Gastroesophageal sphincter (tissue), 4 donors: ENCODE results near the gene C5. TPM values are rescaled to one million over a fixed set of nuclear protein-coding genes. Genes with fewer than 3 reads are reported as not detected.
"Not testable (repeated sequence)": the region's sequence is repeated elsewhere in the genome, so short reads cannot be mapped to it uniquely, and the experiment has no call there.

ENCODE experiments used
- ATAC-seq: fragments of 150-250 bp; one replicate; pipeline ENCODE4 v1.9.1; 2016; ENCODE audit warnings: mild to moderate bottlenecking, moderate library complexity
- H3K27ac ChIP-seq, 4 donors: fragments of 200-600 bp; sonication (generic) in 3 of 4; 1 replicate in 3 of 4; 2 replicates in 1 of 4; pipeline ENCODE4 v1.5.1; 2016 to 2019
- H3K27me3 ChIP-seq: fragments of 200-600 bp; sonication (generic); one replicate; pipeline ENCODE4 v1.5.1; 2019
- H3K36me3 ChIP-seq, 2 donors: fragments of 200-600 bp; sonication (generic); one replicate each; pipeline ENCODE4 v1.5.1; 2019; ENCODE audit warnings: control low read depth in 1 of 2
- H3K4me1 ChIP-seq, 3 donors: fragments of 200-600 bp; sonication (generic); 1 replicate in 2 of 3; 2 replicates in 1 of 3; pipeline ENCODE4 v1.5.1; 2016 to 2019; ENCODE audit warnings: control low read depth in 2 of 3
- H3K4me3 ChIP-seq, 2 donors: fragments of 200-600 bp; sonication (generic); one replicate each; pipeline ENCODE4 v1.5.1; 2019; ENCODE audit warnings: mild to moderate bottlenecking in 1 of 2, moderate library complexity in 1 of 2
- H3K9me3 ChIP-seq, 3 donors: fragments of 200-600 bp; sonication (generic); one replicate each; pipeline ENCODE4 v1.5.1; 2017 to 2019; ENCODE audit warnings: control low read depth in 2 of 3
- CTCF ChIP-seq, 4 experiments: fragments of 200-600 bp in 2 of 4; fragments of 450-650 bp in 2 of 4; sonication (generic) in 1 of 4; IDR thresholded peaks; one replicate each; pipeline ENCODE4 v1.5.1; 2017 to 2019; ENCODE audit warnings: antibody characterized with exemption in 4 of 4, mild to moderate bottlenecking in 2 of 4, moderate library complexity in 2 of 4
- EP300 ChIP-seq: sonication (generic); formaldehyde crosslinking; IDR thresholded peaks from one replicate; pipeline ENCODE4 v1.6.1; 2017; ENCODE audit warnings: antibody characterized with exemption, mild to moderate bottlenecking
- POLR2A ChIP-seq, 2 donors: fragments of 450-650 bp; IDR thresholded peaks; one replicate each; pipeline ENCODE4 v1.6.1; 2017; ENCODE audit warnings: antibody characterized with exemption in 2 of 2, mild to moderate bottlenecking in 2 of 2, moderate library complexity in 1 of 2
- POLR2AphosphoS5 ChIP-seq: sonication (generic); formaldehyde crosslinking; IDR thresholded peaks from one replicate; pipeline ENCODE4 v1.6.1; 2017; ENCODE audit warnings: antibody characterized with exemption
- WGBS, 2 donors: methylation state at CpG; one replicate each; pipeline ENCODE4 v1.1.5; 2018; ENCODE audit warnings: low coverage in 1 of 2; 5-methylcytosine and 5-hydroxymethylcytosine counted together
- total RNA-seq, 4 donors: library from RNA; depleted of rRNA; stranded (reverse); fragments of >200 nt; gene quantifications; one replicate each; pipeline ENCODE4 v1.1.0, GENCODE V29; 2016

The C5 gene
- 1 to 10 TPM; 2.7 to 8.9 (median 6.3) TPM for total RNA-seq

GRCh38 chr9:121050128-121050988, at the start of gene C5:
C5 (minus strand) TSS chr9:121050275; CDS start chr9:121050246, 29 bp downstream.
- 69 to 85% methylated on average over 6 of the region's 6 CpGs for WGBS, 2 donors
- no peak for ATAC-seq
- peaks cover 0 to 7% of the 10 kb centered on the region in 2 donors for H3K36me3 ChIP-seq

GRCh38 chr9:121098567-121099198, 48.6 kb upstream of the C5 start:
- 53 to 91% methylated on average over 5 of the region's 5 CpGs for WGBS, 2 donors
- peaks cover 0 to 26% of the 10 kb centered on the region in 2 donors for H3K36me3 ChIP-seq
- H3K27ac ChIP-seq = no peak overlapping the region
- H3K4me1 ChIP-seq = no peaks in the 10 kb centered on the region
- TF ChIP-seq POLR2A (IDR thresholded peaks at IDR 0.05) (no peak), CTCF (IDR thresholded peaks at IDR 0.05) (no peak)
- ATAC-seq = no peak
- no peaks in the 10 kb centered on the region for H3K9me3 ChIP-seq
- no peaks in the 10 kb centered on the region for H3K27me3 ChIP-seq
- H3K4me3 ChIP-seq = no peak overlapping the region

More at GRCh38 chr9:121050128-121050988, at the start of gene C5:
- no peaks in the 10 kb centered on the region for H3K27me3 ChIP-seq
- no peaks in the 10 kb centered on the region for H3K9me3 ChIP-seq
- H3K4me1 ChIP-seq = no peaks in the 10 kb centered on the region
- TF ChIP-seq POLR2A (IDR thresholded peaks at IDR 0.05) (no peak), POLR2AphosphoS5 (no peak), EP300 (no peak), CTCF (IDR thresholded peaks at IDR 0.05) (no peak)
- H3K4me3 ChIP-seq = no peak within 1 kb of the TSS
- no peak within 1 kb of the TSS for H3K27ac ChIP-seq

- peaks cover 0 to 38% of the 10 kb centered on the region in 2 donors for H3K36me3 ChIP-seq
These were observed 45.0 kb upstream of the C5 start for GRCh38 chr9:121095057-121095456.

GRCh38 chr9:121090743-121091142, 40.7 kb upstream of the C5 start:
- H3K27me3 ChIP-seq, H3K27ac ChIP-seq, H3K4me3 ChIP-seq, ATAC-seq, H3K4me1 ChIP-seq, H3K9me3 ChIP-seq: not testable (repeated sequence)
- 81 to 85% methylated on average over 4 to 6 of the region's 6 CpGs for WGBS, 2 donors
- H3K36me3 ChIP-seq = peaks cover 0 to 23% of the 10 kb centered on the region in 2 donors

More at GRCh38 chr9:121095057-121095456, 45.0 kb upstream of the C5 start:
- Histone ChIP-seq H3K4me1 (no peaks in the 10 kb centered on the region), H3K9me3 (no peaks in the 10 kb centered on the region), H3K4me3 (no peak overlapping the region), H3K27ac (no peak overlapping the region), H3K27me3 (no peaks in the 10 kb centered on the region)
- ATAC-seq = no peak
- TF ChIP-seq CTCF (IDR thresholded peaks at IDR 0.05) = no peak
- TF ChIP-seq EP300 = no peak
- TF ChIP-seq POLR2A (IDR thresholded peaks at IDR 0.05) = no peak
- no peak for TF ChIP-seq POLR2AphosphoS5

GRCh38 chr9:121088576-121088975, 38.5 kb upstream of the C5 start:
- Histone ChIP-seq H3K9me3 (no peaks in the 10 kb centered on the region), H3K27me3 (no peaks in the 10 kb centered on the region), H3K36me3 (peaks cover 0 to 16% of the 10 kb centered on the region in 2 donors), H3K27ac (no peak overlapping the region), H3K4me1 (no peaks in the 10 kb centered on the region), H3K4me3 (no peak overlapping the region)
- ATAC-seq = no peak
- TF ChIP-seq POLR2AphosphoS5 (no peak), EP300 (no peak), POLR2A (IDR thresholded peaks at IDR 0.05) (no peak), CTCF (IDR thresholded peaks at IDR 0.05) (no peak)
- WGBS, 2 donors = 70 to 89% methylated on average over 3 of the region's 3 CpGs
